Measurements from ENCODE around the gene SHCBP1. TPM values are rescaled to one million over a fixed set of nuclear protein-coding genes. Genes with fewer than 3 reads are reported as not detected.

Gene SHCBP1
- total and polyA plus RNA-seq, 2 of the 13 experiments (the other 11 are each of a cell fraction or from before 2014, with no cell fraction given): 15.7 to 33.0 TPM

DNA sequence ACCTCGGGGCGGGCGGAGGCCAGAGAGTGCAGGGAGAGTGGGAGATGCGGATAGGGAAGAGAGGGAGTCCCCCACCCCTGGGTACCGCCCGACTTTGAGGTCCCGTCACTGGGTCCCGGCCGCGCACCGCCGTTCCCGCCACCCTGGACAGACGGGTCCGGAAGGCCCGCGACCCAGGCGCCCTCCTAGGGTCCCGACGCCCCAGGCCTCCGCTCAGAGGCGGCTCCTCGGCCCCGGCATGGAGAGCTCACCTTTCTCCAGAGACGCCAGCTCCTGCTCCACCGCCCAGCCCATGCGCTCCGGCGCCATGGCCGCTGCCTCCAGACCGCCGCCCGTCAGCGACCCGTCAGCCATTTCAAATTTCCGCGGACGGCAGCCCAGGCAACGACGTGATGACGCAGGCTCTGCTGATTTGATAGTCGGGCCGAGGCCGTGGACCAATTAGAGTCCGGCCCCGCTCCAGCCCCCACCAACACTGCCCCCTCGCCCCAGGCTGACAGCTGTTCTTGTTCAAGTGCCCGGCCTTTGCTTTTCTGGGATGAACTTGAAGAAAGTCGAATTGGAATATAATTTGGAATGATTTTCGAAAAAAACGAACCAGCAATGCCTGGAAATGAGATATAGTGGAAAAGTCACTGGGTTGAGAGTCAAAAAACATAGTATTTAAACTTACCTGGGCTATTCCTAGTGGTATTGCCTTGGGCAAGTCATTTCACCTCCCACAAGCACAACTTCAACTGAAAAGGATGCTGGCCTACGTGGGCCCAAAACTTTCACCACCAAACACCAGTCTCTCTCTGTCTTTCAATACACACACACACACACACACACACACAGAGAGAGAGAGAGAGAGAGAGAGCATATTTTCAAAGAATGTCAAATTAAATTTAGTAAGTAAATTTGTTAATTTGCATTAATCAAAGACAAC, at the start of gene SHCBP1 (continued):
- peak; percentile 78; the same call in 1 of the 2 replicates for TF ChIP-seq ZSCAN12 (CRISPR knock-in tag; IDR thresholded peaks at IDR 0.05)
- no peak for TF ChIP-seq LCORL (IDR thresholded peaks at IDR 0.05)
- no peak for TF ChIP-seq LCORL (CRISPR knock-in tag; IDR thresholded peaks at IDR 0.05)
- peak; percentile 73; the same call in 1 of the 2 replicates for TF ChIP-seq ZSCAN31 (CRISPR knock-in tag; IDR thresholded peaks at IDR 0.05; ENCODE audit: low read depth)
- TF ChIP-seq, protein P1, sequence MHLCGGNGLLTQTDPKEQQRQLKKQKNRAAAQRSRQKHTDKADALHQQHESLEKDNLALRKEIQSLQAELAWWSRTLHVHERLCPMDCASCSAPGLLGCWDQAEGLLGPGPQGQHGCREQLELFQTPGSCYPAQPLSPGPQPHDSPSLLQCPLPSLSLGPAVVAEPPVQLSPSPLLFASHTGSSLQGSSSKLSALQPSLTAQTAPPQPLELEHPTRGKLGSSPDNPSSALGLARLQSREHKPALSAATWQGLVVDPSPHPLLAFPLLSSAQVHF (CRISPR knock-in tag; IDR thresholded peaks at IDR 0.05): 0 out of 2 replicates have a peak, but pooled peaks have one; percentile 52
- TF ChIP-seq ZNF138 (CRISPR knock-in tag; IDR thresholded peaks at IDR 0.05; ENCODE audit: low read depth): 0 out of 2 replicates have a peak, but pooled peaks have one; percentile 35
- TF ChIP-seq TMF1 (CRISPR knock-in tag; IDR thresholded peaks at IDR 0.05; ENCODE audit: low read depth): peak; percentile 94
- TF ChIP-seq SOX5 (CRISPR knock-in tag; IDR thresholded peaks at IDR 0.05; ENCODE audit: borderline replicate concordance): no peak
- TF ChIP-seq IKZF4 (CRISPR knock-in tag; IDR thresholded peaks at IDR 0.05; ENCODE audit: borderline replicate concordance, low read depth, not compliant biosample characterization): peak; percentile 29
- TF ChIP-seq, protein P2, sequence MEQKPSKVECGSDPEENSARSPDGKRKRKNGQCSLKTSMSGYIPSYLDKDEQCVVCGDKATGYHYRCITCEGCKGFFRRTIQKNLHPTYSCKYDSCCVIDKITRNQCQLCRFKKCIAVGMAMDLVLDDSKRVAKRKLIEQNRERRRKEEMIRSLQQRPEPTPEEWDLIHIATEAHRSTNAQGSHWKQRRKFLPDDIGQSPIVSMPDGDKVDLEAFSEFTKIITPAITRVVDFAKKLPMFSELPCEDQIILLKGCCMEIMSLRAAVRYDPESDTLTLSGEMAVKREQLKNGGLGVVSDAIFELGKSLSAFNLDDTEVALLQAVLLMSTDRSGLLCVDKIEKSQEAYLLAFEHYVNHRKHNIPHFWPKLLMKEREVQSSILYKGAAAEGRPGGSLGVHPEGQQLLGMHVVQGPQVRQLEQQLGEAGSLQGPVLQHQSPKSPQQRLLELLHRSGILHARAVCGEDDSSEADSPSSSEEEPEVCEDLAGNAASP (CRISPR knock-in tag; IDR thresholded peaks at IDR 0.05; ENCODE audit: borderline replicate concordance): peak; percentile 13; the same call in 1 of the 2 replicates
- TF ChIP-seq ZNF674 (CRISPR knock-in tag; IDR thresholded peaks at IDR 0.05; ENCODE audit: low read depth): no peak
- peak; percentile 95; the same call in 1 of the 2 replicates for TF ChIP-seq NFKB2 (CRISPR knock-in tag; IDR thresholded peaks at IDR 0.05; ENCODE audit: borderline replicate concordance)
- TF ChIP-seq, protein P3, sequence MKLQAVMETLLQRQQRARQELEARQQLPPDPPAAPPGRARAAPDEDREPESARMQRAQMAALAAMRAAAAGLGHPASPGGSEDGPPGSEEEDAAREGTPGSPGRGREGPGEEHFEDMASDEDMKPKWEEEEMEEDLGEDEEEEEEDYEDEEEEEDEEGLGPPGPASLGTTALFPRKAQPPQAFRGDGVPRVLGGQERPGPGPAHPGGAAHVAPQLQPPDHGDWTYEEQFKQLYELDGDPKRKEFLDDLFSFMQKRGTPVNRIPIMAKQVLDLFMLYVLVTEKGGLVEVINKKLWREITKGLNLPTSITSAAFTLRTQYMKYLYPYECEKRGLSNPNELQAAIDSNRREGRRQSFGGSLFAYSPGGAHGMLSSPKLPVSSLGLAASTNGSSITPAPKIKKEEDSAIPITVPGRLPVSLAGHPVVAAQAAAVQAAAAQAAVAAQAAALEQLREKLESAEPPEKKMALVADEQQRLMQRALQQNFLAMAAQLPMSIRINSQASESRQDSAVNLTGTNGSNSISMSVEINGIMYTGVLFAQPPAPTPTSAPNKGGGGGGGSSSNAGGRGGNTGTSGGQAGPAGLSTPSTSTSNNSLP (IDR thresholded peaks at IDR 0.05; ENCODE audit: low read depth, low read length): no peak
- no peak for TF ChIP-seq PPARG (CRISPR knock-in tag; conservative IDR thresholded peaks at IDR 0.05)
- 0 out of 2 replicates have a peak, but pooled peaks have one; percentile 49 for TF ChIP-seq ZNF549 (CRISPR knock-in tag; IDR thresholded peaks at IDR 0.05)
- TF ChIP-seq ZNF333 (CRISPR knock-in tag; IDR thresholded peaks at IDR 0.05; ENCODE audit: borderline replicate concordance): 0 out of 2 replicates have a peak, but pooled peaks have one; percentile 81
- TF ChIP-seq, protein P4, sequence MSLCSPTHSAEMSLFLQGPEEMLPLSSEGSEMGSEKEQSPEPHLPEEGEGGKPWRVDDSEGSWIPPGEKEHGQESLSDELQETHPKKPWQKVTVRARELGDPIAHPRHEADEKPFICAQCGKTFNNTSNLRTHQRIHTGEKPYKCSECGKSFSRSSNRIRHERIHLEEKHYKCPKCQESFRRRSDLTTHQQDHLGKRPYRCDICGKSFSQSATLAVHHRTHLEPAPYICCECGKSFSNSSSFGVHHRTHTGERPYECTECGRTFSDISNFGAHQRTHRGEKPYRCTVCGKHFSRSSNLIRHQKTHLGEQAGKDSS (CRISPR knock-in tag; IDR thresholded peaks at IDR 0.05; ENCODE audit: borderline replicate concordance, low read depth): peak; percentile 76; the same call in 1 of the 2 replicates
- TF ChIP-seq ZNF792 (CRISPR knock-in tag; IDR thresholded peaks at IDR 0.05): peak; percentile 69; the same call in 1 of the 2 replicates
- TF ChIP-seq, protein P5, sequence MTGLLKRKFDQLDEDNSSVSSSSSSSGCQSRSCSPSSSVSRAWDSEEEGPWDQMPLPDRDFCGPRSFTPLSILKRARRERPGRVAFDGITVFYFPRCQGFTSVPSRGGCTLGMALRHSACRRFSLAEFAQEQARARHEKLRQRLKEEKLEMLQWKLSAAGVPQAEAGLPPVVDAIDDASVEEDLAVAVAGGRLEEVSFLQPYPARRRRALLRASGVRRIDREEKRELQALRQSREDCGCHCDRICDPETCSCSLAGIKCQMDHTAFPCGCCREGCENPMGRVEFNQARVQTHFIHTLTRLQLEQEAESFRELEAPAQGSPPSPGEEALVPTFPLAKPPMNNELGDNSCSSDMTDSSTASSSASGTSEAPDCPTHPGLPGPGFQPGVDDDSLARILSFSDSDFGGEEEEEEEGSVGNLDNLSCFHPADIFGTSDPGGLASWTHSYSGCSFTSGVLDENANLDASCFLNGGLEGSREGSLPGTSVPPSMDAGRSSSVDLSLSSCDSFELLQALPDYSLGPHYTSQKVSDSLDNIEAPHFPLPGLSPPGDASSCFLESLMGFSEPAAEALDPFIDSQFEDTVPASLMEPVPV (CRISPR knock-in tag; IDR thresholded peaks at IDR 0.05): peak; percentile 87
- no peak; the same call in 1 of the 2 replicates for TF ChIP-seq ZKSCAN8 (CRISPR knock-in tag; IDR thresholded peaks at IDR 0.05; ENCODE audit: borderline replicate concordance)
- no peak for TF ChIP-seq ESRRA (CRISPR knock-in tag; IDR thresholded peaks at IDR 0.05; ENCODE audit: low read depth)
- peak; percentile 52; the same call in 1 of the 2 replicates for TF ChIP-seq IRF2 (CRISPR knock-in tag; IDR thresholded peaks at IDR 0.05)

Measured in HepG2 (cell line).